Left hindlimb (tissue), 1 donor: Measurements from ENCODE around the gene FFAR1.
A peak's percentile ranks its signal among the peaks of the same experiment; 100 is the strongest.

Experiments
- DNase-seq: peaks from one replicate; pipeline ENCODE4 v3.0.0-alpha.2; 2018

FFAR1 gene

GRCh38 chr19:35347171-35347929, at the start of gene FFAR1:
Gene FFAR1, plus strand, starts transcription at chr19:35347902. Its CDS starts 3,650 bp downstream, at chr19:35351552.
- DNase-seq, result no peak

GRCh38 chr19:35297922-35298321, 49.8 kb upstream of the FFAR1 start:
- no peak for DNase-seq

GRCh38 chr19:35298561-35298972, 49.1 kb upstream of the FFAR1 start:
- no peak for DNase-seq

GRCh38 chr19:35299523-35300338, 48.0 kb upstream of the FFAR1 start:
- no peak for DNase-seq

- DNase-seq, result no peak
Observed at GRCh38 chr19:35300339-35300649, 47.4 kb upstream of the FFAR1 start.

GRCh38 chr19:35301961-35302360, 45.7 kb upstream of the FFAR1 start:
- no peak for DNase-seq

GRCh38 chr19:35302446-35302845, 45.3 kb upstream of the FFAR1 start:
- DNase-seq, result no peak

GRCh38 chr19:35303357-35303915, 44.3 kb upstream of the FFAR1 start:
- no peak for DNase-seq

GRCh38 chr19:35304036-35304435, 43.7 kb upstream of the FFAR1 start:
- DNase-seq, result no peak

GRCh38 chr19:35305181-35305580, 42.5 kb upstream of the FFAR1 start:
- DNase-seq, result no peak

GRCh38 chr19:35306473-35307246, 41.0 kb upstream of the FFAR1 start:
- no peak for DNase-seq

GRCh38 chr19:35307931-35308330, 39.8 kb upstream of the FFAR1 start:
- peak; percentile 67 for DNase-seq

GRCh38 chr19:35308910-35309309, 38.8 kb upstream of the FFAR1 start:
- no peak for DNase-seq

- peak; percentile 79 for DNase-seq
Observed at GRCh38 chr19:35309481-35310279, 38.0 kb upstream of the FFAR1 start.

GRCh38 chr19:35310331-35310730, 37.4 kb upstream of the FFAR1 start:
- DNase-seq, result no peak

GRCh38 chr19:35310811-35311465, 36.8 kb upstream of the FFAR1 start:
- DNase-seq, result no peak

- no peak for DNase-seq
Observed at GRCh38 chr19:35311901-35312665, 35.6 kb upstream of the FFAR1 start.

GRCh38 chr19:35313587-35313986, 34.1 kb upstream of the FFAR1 start:
- DNase-seq, result no peak

GRCh38 chr19:35314031-35314430, 33.7 kb upstream of the FFAR1 start:
- no peak for DNase-seq

- DNase-seq, result no peak
Observed at GRCh38 chr19:35314858-35315470, 32.7 kb upstream of the FFAR1 start.

GRCh38 chr19:35315883-35316282, 31.8 kb upstream of the FFAR1 start:
- DNase-seq, result no peak
